T-helper 1 cell (primary cell): ENCODE results near the gene SIM2.

Experiments used
- DNase-seq, 5 donors: peaks; one replicate each; pipeline ENCODE4 v3.0.0-alpha.2; 2012 to 2020

The SIM2 gene

GRCh38 chr21:36743008-36743407 is 44.1 kb downstream of the SIM2 start:
- DNase-seq, result no peak

- no peak for DNase-seq
These were observed 44.5 kb downstream of the SIM2 start for GRCh38 chr21:36743446-36743845.

- DNase-seq, result no peak
These were observed 45.3 kb downstream of the SIM2 start for GRCh38 chr21:36744190-36744559.

GRCh38 chr21:36744560-36745231 is 45.8 kb downstream of the SIM2 start:
- DNase-seq, result no peak

DNA sequence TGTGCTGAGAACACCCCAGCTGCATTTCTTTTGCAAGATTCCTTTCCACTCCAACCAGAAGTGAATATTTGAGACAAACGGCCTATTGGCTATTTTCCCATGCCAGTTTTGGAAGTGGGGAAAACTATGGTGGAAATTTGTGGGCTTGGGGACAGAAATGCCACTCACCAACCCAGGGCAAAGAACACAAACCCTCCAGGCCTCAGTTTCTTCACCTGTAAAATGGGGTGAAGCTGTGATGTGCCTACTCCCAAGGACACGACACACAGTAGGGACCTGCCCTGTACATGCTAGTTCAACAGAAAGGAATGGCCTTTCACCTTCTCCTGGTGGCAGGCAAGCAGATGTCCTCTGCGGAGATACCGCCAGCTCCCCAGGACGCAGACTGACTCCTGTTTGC is 46.5 kb downstream of the SIM2 start:
- no peak for DNase-seq

GRCh38 chr21:36747041-36747814 is 48.3 kb downstream of the SIM2 start:
- DNase-seq, result no peak

- DNase-seq, result peak in 1 of 5 donors; percentile 8
These were observed 49.0 kb downstream of the SIM2 start for GRCh38 chr21:36747815-36748383.

DNA sequence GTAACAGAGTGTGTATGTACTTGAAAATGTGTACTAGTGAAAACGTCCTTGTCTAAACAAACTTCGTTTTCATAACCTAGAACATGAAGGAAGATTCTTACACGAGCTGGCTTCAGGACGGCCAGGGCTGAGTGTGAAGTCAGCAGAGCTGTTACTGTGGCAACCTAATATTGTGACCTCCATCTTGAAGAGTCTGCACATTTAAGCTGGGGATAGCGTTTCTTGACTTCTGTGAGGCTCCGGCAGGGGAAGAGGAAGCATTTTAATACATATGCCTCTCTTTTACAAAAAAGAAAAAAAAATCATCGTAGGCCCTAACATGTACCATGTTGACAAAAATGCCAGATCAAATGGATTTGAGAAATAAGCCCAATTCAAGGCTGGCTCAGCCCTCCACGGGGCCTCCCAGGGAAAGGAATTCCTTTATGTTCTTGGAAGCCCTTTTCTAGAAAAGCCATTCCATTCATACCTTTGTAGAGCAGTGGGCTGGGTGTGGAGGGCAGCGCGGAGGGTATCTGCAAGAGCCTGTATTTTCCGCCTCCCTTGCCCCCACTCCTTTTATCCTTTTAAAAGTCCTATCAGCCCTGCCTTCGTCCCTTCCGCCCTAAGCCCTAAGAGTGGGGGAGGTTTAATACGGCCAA is 51.1 kb downstream of the SIM2 start:
- no peak for DNase-seq

DNA sequence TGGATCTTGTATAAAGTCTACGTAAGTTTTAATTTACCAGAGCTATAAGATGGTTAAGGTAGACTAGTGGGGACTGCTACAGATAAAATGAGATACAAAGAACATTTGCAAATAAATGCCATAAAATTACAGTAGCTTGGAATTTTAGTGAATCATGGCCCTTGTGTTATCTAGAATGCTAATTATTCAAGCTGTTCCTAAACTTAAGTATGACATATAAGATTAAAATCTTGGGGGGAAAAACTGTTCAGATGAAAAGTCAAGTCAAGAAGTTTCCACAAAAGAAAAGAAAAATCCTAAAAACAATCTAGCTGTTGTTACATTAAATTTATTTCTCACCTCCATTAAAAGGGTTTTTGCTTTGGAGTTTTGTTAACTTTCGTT is 51.7 kb downstream of the SIM2 start:
- no peak for DNase-seq

- DNase-seq, result no peak
These were observed 52.5 kb downstream of the SIM2 start for GRCh38 chr21:36751383-36751782.

GRCh38 chr21:36753556-36753955 is 54.6 kb downstream of the SIM2 start:
- no peak for DNase-seq

- DNase-seq, result no peak
These were observed 55.5 kb downstream of the SIM2 start for GRCh38 chr21:36754241-36754898.

GRCh38 chr21:36756527-36756926 is 57.6 kb downstream of the SIM2 start:
- no peak for DNase-seq

GRCh38 chr21:36757196-36757595 is 58.3 kb downstream of the SIM2 start:
- DNase-seq, result no peak

- no peak for DNase-seq
These were observed 60.6 kb downstream of the SIM2 start for GRCh38 chr21:36759348-36760083.

DNA sequence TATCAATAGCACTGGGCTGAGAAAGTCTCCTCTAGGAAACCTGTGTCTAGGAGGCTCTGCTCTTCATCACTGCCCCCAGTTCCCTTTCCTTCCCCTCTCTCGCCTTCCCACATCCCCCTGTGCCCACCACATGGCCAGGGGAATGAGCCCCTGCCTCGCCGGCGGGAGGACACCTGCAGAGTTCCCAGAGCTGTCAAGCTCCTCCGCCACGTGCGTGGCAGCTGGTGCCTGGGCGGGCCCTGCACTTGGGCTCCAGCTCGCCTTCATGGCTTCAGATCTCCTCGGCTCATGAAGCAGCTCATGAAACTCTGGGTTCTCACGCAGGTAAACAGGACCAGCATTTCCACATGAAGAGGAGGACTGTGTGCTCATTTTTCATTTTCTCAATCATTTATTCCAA is 62.8 kb downstream of the SIM2 start:
- DNase-seq, result no peak

DNA sequence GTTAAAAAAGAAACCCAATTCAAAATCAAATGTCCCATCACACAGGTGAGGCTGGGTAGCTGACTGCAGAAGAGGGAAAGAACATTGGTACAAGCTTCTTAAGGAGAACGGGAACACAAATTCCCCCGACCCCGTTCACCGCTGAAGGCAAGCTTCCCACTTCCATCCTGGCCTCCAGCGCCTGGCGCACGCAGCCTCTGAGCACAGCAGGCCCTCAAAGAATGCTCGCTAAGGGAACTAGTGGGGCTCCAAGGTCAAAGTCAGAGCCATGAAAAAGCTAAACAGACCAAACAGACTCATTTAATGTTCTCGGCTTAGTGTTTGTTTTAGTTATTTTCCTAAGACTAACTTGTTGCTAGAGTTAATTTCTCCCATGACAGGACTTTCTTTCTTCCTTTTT is 63.7 kb downstream of the SIM2 start:
- DNase-seq, result no peak

- no peak for DNase-seq
These were observed 64.4 kb downstream of the SIM2 start for GRCh38 chr21:36763305-36763704.

DNA sequence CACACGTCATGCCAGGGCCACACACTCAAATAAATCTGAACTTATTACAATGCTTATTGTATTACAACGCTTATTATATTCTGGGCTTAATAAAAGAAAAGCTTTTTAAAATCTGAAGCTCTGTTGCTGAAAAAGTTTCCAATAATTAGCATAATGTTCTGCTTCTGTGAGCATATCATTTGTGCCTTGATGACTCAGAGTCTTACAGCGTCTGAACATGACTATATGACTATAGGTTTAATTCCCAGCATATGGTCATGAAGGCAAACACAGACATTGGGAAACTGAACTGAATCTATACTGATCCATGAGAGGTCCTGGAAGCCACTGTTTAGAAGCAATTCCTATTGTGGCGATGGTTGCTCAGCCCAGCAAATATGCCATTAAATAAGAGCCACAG is 66.3 kb downstream of the SIM2 start:
- no peak for DNase-seq

- DNase-seq, result no peak
These were observed 67.6 kb downstream of the SIM2 start for GRCh38 chr21:36766511-36766910.

GRCh38 chr21:36767096-36767495 is 68.2 kb downstream of the SIM2 start:
- no peak for DNase-seq

GRCh38 chr21:36768496-36768895 is 69.6 kb downstream of the SIM2 start:
- no peak for DNase-seq
